ENCODE measurements around the gene DNAH11.
"Not testable (repeated sequence)": the region's sequence is repeated elsewhere in the genome, so short reads cannot be mapped to it uniquely, and the experiment has no call there.

The DNAH11 gene

GRCh38 chr7:21718391-21718790, 175.6 kb downstream of the DNAH11 start:
- DNase-seq: no peak

- no peak for DNase-seq
Observed at GRCh38 chr7:21719846-21720245, 177.0 kb downstream of the DNAH11 start.

GRCh38 chr7:21722371-21722770, 179.5 kb downstream of the DNAH11 start:
- DNase-seq: no peak

GRCh38 chr7:21724562-21724961, 181.7 kb downstream of the DNAH11 start:
- DNase-seq: no peak

GRCh38 chr7:21730399-21730798, 187.6 kb downstream of the DNAH11 start:
- no peak for DNase-seq

GRCh38 chr7:21731977-21732376, 189.1 kb downstream of the DNAH11 start:
- DNase-seq: no peak

- DNase-seq: not testable (repeated sequence)
Observed at GRCh38 chr7:21732956-21733355, 190.1 kb downstream of the DNAH11 start.

GRCh38 chr7:21733837-21734236, 191.0 kb downstream of the DNAH11 start:
- no peak for DNase-seq

- no peak for DNase-seq
Observed at GRCh38 chr7:21743493-21743892, 200.7 kb downstream of the DNAH11 start.

- no peak for DNase-seq
Observed at GRCh38 chr7:21746949-21747348, 204.1 kb downstream of the DNAH11 start.

GRCh38 chr7:21747806-21748205, 205.0 kb downstream of the DNAH11 start:
- no peak for DNase-seq

- DNase-seq: no peak
Observed at GRCh38 chr7:21749378-21749777, 206.5 kb downstream of the DNAH11 start.

- no peak for DNase-seq
Observed at GRCh38 chr7:21753071-21753470, 210.2 kb downstream of the DNAH11 start.

- DNase-seq: no peak
Observed at GRCh38 chr7:21754963-21755362, 212.1 kb downstream of the DNAH11 start.

- DNase-seq: no peak
Observed at GRCh38 chr7:21757537-21758282, 214.9 kb downstream of the DNAH11 start.

- no peak for DNase-seq
Observed at GRCh38 chr7:21758286-21758685, 215.4 kb downstream of the DNAH11 start.

- no peak for DNase-seq
Observed at GRCh38 chr7:21762469-21762868, 219.6 kb downstream of the DNAH11 start.

- no peak for DNase-seq
Observed at GRCh38 chr7:21763818-21764217, 221.0 kb downstream of the DNAH11 start.

GRCh38 chr7:21766218-21766617, 223.4 kb downstream of the DNAH11 start:
- no peak for DNase-seq

- peak; percentile 39 for DNase-seq
Observed at GRCh38 chr7:21767300-21767900, 224.6 kb downstream of the DNAH11 start.

- DNase-seq: no peak
Observed at GRCh38 chr7:21768279-21768678, 225.4 kb downstream of the DNAH11 start.

- DNase-seq: no peak
Observed at GRCh38 chr7:21771266-21771665, 228.4 kb downstream of the DNAH11 start.

GRCh38 chr7:21771906-21772610, 229.2 kb downstream of the DNAH11 start:
- no peak for DNase-seq

- no peak for DNase-seq
Observed at GRCh38 chr7:21773326-21773725, 230.5 kb downstream of the DNAH11 start.

All from NCI-H2171 treated with DMSO at 0.1 percent for 48 hours (cell line).